GM18858 (cell line): Measurements from ENCODE around the gene C3orf33.

ENCODE experiments used
- ATAC-seq: cut with Tn5 transposase; IDR thresholded peaks from one replicate; pipeline ENCODE4 v1.9.1; 2021; ENCODE audit not compliant: unreplicated experiment

C3orf33 gene

GRCh38 chr3:155743606-155744005 lies 62.5 kb downstream of the C3orf33 start:
- no peak for ATAC-seq

- no peak for ATAC-seq
Measured at GRCh38 chr3:155742349-155742965, 63.6 kb downstream of the C3orf33 start.

- no peak for ATAC-seq
Measured at GRCh38 chr3:155741603-155742002, 64.5 kb downstream of the C3orf33 start.

- ATAC-seq, result no peak
Measured at GRCh38 chr3:155741101-155741500, 65.0 kb downstream of the C3orf33 start.

GRCh38 chr3:155739154-155739553 lies 66.9 kb downstream of the C3orf33 start:
- ATAC-seq, result no peak

GRCh38 chr3:155738580-155739076 lies 67.5 kb downstream of the C3orf33 start:
- no peak for ATAC-seq

- ATAC-seq, result peak; percentile 92
Measured at GRCh38 chr3:155737844-155738460, 68.1 kb downstream of the C3orf33 start.

- ATAC-seq, result no peak
Measured at GRCh38 chr3:155736381-155736780, 69.7 kb downstream of the C3orf33 start.

- ATAC-seq, result no peak
Measured at GRCh38 chr3:155730843-155731242, 75.2 kb downstream of the C3orf33 start.

GRCh38 chr3:155727836-155728235 lies 78.2 kb downstream of the C3orf33 start:
- ATAC-seq, result no peak

- no peak for ATAC-seq
Measured at GRCh38 chr3:155714295-155714718, 91.8 kb downstream of the C3orf33 start.
